Activated CD4-positive, alpha-beta T cell treated with anti-CD3 and anti-CD28 coated beads for 24 hours (primary cell): ENCODE results near the gene CLDN4.
"Not testable (repeated sequence)": the region's sequence is repeated elsewhere in the genome, so short reads cannot be mapped to it uniquely, and the experiment has no call there.

Experiments used
- DNase-seq, 2 donors: peaks; one replicate each; pipeline ENCODE4 v3.0.0-alpha.2; 2020; ENCODE audit warnings: low read depth in 2 of 2

CLDN4 gene

GRCh38 chr7:73830681-73831583, at the start of gene CLDN4:
Gene CLDN4 (plus strand): TSS chr7:73830996. CDS start chr7:73831202, 206 bp downstream.
- DNase-seq = no peak

- no peak for DNase-seq
Measured at GRCh38 chr7:73786588-73786987, 44.2 kb upstream of the CLDN4 start.

DNA sequence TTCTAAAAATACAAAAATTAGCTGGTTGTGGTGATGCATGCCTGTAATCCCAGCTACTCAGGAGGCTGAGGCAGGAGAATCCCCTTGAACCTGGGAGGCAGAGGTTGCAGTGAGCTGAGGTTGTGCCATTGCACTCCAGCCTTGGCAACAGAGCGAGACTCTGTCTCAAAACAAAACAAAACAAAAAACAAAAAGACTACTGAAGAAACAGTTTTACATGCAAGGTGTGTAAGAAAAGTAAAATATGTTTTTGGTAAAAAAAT, 43.1 kb upstream of the CLDN4 start:
- DNase-seq = not testable (repeated sequence)

DNA sequence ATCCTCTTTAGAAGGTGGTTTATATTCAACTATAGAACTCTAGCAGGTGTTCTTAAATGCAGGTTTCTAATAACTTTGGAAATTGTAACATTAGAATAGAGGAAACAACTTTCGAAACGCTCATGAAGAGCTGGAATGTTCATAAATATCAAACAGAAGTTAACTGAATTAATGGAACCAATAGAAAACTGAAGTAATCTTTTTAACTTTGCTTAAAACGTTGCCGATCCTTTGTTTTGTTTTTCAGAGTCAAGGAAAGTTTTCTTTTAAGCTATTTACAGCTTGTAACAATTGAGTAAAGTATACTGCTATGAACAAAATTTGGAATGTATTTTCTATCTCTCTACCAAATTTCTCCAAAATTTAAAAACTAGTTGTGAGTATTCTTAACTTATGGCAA, 41.7 kb upstream of the CLDN4 start:
- DNase-seq = no peak

GRCh38 chr7:73791170-73791690, 39.6 kb upstream of the CLDN4 start:
- not testable (repeated sequence) for DNase-seq

- DNase-seq = not testable (repeated sequence)
Measured at GRCh38 chr7:73795188-73795587, 35.6 kb upstream of the CLDN4 start.

DNA sequence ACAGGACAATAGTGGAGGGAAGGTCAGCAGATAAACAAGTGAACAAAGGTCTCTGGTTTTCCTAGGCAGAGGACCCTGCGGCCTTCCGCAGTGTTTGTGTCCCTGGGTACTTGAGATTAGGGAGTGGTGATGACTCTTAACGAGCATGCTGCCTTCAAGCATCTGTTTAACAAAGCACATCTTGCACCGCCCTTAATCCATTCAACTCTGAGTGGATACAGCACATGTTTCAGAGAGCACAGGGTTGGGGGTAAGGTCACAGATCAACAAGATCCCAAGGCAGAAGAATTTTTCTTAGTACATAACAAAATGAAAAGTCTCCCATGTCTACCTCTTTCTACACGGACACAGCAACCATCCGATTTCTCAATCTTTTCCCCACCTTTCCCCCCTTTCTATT, 34.1 kb upstream of the CLDN4 start:
- not testable (repeated sequence) for DNase-seq

DNA sequence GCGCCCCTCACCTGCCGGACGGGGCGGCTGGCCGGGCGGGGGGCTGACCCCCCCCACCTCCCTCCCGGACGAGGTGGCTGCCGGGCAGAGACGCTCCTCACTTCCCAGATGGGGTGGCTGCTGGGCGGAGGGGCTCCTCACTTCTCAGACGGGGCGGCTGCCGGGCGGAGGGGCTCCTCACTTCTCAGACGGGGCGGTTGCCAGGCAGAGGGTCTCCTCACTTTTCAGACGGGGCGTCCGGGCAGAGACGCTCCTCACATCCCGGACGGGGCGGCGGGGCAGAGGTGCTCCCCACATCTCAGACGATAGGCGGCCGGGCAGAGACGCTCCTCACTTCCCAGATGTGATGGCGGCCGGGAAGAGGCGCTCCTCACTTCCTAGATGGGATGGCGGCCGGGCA, 33.6 kb upstream of the CLDN4 start:
- DNase-seq = not testable (repeated sequence)

GRCh38 chr7:73799282-73800141, 31.3 kb upstream of the CLDN4 start:
- no peak for DNase-seq

DNA sequence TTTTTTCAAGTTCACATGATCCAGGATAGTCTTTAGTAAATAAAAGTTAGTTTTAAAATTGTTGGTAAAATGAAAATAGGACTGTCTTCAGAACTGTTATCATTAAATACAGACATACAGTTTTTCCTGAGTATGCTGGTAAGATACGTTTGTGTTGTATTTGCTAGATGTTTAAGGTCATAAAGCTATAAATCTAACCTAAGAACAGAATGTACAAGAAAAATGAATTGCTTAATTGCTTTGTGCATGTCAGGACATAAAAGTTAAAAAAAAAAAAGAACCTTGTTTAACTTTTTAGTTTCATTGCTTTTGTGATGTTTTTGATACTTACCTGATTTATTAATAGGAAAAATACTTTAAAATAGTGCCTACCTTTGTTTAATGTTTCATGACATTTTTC, 29.2 kb upstream of the CLDN4 start:
- no peak for DNase-seq

GRCh38 chr7:73802459-73802858, 28.3 kb upstream of the CLDN4 start:
- no peak for DNase-seq

DNA sequence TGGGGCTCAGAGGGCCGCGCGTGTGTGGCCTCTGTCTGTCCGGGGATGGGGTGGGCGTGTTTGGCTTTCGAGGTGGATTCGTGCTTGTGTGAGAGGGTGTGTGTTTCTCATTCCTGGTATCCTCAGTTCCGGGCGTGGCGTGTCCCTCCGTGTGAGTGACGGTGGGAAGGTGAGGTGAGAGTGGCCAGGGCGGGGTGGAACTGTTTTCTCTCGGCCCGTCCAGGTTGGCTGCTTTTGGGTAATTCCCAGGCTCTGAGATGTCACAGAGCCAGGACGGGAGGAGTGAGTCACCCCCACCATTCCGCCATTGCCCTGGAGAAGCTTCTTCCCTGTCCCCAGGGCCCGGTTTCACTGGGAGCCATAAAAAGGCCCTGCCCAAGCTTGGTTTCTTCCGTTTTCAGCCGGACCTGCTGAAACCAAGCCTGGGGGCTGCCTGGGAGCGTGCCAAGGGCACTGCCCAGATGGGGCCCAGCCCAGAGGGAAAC, 21.3 kb upstream of the CLDN4 start:
- no peak for DNase-seq

- DNase-seq = no peak
Measured at GRCh38 chr7:73810998-73811360, 19.8 kb upstream of the CLDN4 start.

GRCh38 chr7:73811760-73812168, 19.0 kb upstream of the CLDN4 start:
- peak; percentile 39 to 55 for DNase-seq

DNA sequence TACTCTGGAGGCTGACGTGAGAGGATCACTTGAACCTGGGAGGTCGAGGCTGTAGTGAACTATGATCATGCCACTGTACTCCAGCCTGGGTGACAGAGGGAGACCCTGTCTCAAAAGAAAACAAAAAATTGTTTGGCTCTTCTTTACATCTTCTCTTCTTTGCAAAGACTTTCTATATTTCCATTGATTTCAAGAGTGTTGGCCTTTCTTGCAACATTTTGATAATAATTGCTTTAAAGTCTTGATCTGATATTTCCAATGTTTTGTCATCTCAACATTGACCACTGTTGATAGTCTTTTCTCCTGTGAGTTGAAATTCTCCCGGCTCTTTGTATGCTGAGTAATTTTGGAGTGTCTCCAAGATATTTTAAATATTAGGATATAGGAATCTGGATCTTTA, 17.8 kb upstream of the CLDN4 start:
- DNase-seq = no peak

DNA sequence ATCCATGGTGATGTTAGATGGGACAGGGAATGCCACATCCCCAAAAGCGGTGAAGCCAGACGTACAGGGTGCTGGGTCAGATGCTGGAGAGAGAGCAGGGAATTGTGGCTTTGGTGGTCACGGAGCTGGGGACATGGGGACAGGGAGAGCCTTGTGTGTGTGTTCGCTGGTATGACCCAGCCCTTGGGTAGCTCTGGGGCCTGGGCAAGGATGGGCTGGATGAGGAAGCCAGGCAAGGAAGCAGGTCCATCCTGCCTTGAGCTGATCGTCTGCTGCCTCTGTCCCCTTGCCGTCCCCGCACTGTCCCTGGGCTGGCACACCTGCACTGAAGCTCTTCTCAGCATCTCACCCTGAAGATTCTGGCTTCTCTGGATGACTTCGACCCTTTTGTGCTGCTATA, 15.4 kb upstream of the CLDN4 start:
- DNase-seq = no peak

- no peak for DNase-seq
Measured at GRCh38 chr7:73817121-73817520, 13.7 kb upstream of the CLDN4 start.

DNA sequence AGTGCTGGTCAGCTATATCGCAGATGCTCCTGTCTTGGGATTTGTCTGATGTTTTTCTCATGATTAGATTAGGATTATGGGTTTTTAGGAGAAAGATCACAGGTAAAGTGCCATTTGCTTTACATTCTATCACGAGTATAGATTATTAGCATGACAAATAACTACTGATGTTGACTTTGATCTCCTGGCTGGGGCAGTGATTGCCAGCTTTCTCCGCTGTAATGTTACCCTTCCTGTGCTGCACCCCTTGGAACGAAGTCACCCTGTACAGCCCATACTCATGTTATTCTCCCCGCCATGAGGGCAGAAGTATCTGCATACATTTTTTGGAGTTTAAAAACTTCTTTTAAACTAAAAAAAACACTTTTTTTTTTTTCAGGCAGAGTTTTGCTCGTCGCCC, 10.8 kb upstream of the CLDN4 start:
- DNase-seq = no peak

GRCh38 chr7:73821597-73822285, 9.1 kb upstream of the CLDN4 start:
- not testable (repeated sequence) for DNase-seq

GRCh38 chr7:73822319-73823173, 8.2 kb upstream of the CLDN4 start:
- no peak for DNase-seq

DNA sequence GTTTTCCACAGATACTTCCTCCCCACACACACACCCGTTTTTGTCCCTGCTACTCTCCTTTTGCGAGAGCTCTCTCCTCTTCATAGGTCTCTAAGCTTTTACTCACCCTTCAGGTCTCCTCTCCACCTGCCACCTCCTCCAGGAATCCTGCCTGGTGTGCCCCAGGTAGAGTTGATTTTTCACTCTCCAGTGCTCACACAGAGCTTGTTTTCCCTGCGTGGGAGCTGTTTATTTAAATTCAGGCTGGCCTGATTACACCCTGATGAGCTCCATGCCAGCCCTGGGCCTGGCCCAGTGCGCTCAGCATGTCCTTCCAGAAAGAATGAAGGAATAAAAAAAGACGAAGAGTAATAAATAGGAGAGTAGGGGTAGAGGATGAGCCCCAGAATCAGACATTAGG, 7.5 kb upstream of the CLDN4 start:
- DNase-seq = no peak
